Transverse colon (tissue), 4 donors: Measurements from ENCODE around the gene KRT84. TPM values are rescaled to one million over a fixed set of nuclear protein-coding genes. Genes with fewer than 3 reads are reported as not detected.

ENCODE experiments used
- DNase-seq: peaks from one replicate; pipeline ENCODE4 v3.0.0-alpha.2; 2019
- H3K27ac ChIP-seq, 4 donors: fragments of 200-600 bp; sonication (generic); 2 replicates each; pipeline ENCODE4 v1.5.1; 2016 to 2018; ENCODE audit warnings: inconsistent platforms in 4 of 4
- H3K27me3 ChIP-seq: fragments of 200-600 bp; sonication (generic); 2 replicates; pipeline ENCODE4 v1.5.1; 2017; ENCODE audit warnings: inconsistent platforms
- H3K36me3 ChIP-seq, 4 donors: fragments of 200-600 bp; sonication (generic); 2 replicates each; pipeline ENCODE4 v1.5.1; 2017 to 2019; ENCODE audit warnings: inconsistent platforms in 4 of 4
- H3K4me1 ChIP-seq, 4 donors: fragments of 200-600 bp; sonication (generic); 2 replicates each; pipeline ENCODE4 v1.5.1; 2017 to 2020; ENCODE audit warnings: inconsistent platforms in 4 of 4
- H3K4me3 ChIP-seq, 4 donors: fragments of 200-600 bp; sonication (generic); 1 replicate in 1 of 4; 2 replicates in 3 of 4; pipeline versions ENCODE4 v1.5.1 to v1.6.1; 2017 to 2019; ENCODE audit warnings: inconsistent platforms in 4 of 4
- H3K9me3 ChIP-seq, 2 donors: fragments of 200-600 bp; sonication (generic); 2 replicates each; pipeline ENCODE4 v1.5.1; 2017 to 2019; ENCODE audit warnings: inconsistent platforms in 2 of 2
- CTCF ChIP-seq, 5 experiments: fragments of 200-600 bp in 3 of 5; fragments of 450-650 bp in 2 of 5; sonication (generic) in 3 of 5; IDR thresholded peaks; 1 replicate in 2 of 5; 2 replicates in 3 of 5; pipeline ENCODE4 v1.5.1; 2016 to 2017; ENCODE audit warnings: antibody characterized with exemption in 5 of 5, inconsistent platforms in 3 of 5, mild to moderate bottlenecking in 2 of 5, moderate library complexity in 1 of 5
- EP300 ChIP-seq: sonication (generic); formaldehyde crosslinking; IDR thresholded peaks from one replicate; pipeline ENCODE4 v1.6.1; 2017; ENCODE audit warnings: antibody characterized with exemption, low read depth
- POLR2A ChIP-seq: fragments of 450-650 bp; IDR thresholded peaks from one replicate; pipeline ENCODE4 v1.6.1; 2016; ENCODE audit warnings: antibody characterized with exemption, mild to moderate bottlenecking, moderate library complexity
- POLR2AphosphoS5 ChIP-seq, 3 donors: sonication (generic); formaldehyde crosslinking; IDR thresholded peaks; one replicate each; pipeline ENCODE4 v1.6.1; 2016; ENCODE audit warnings: antibody characterized with exemption in 3 of 3
- WGBS, 2 donors: methylation state at CpG; one replicate each; pipeline ENCODE4 v1.1.5; 2018; ENCODE audit warnings: low coverage in 1 of 2; 5-methylcytosine and 5-hydroxymethylcytosine counted together
- in situ Hi-C, 4 donors: fragments of 200-750 bp; cut with MboI; loops; one replicate each; pipeline versions ENCODE4 v1.15.0 to v1.15.1; 2017; ENCODE audit warnings: low sequenced_read_pairs in 3 of 4, low pct_ligation_motif_present in 1 of 4, low pct_unique_long_range_greater_than_20kb in 1 of 4
- intact Hi-C: fragments of 100-400 bp; cut with DNase I; formaldehyde crosslinking; loops from one replicate; pipeline ENCODE4 v1.15.1; 2023; ENCODE audit warnings: low total_unique reads
- total RNA-seq, 4 donors: library from RNA; depleted of rRNA; stranded (reverse); fragments of >200 nt; gene quantifications; one replicate each; pipeline ENCODE4 v1.1.0, GENCODE V29; 2016

KRT84 gene
- total RNA-seq, 4 donors from 2014 or later: not detected

- intact Hi-C loops: no loop called here
- Histone ChIP-seq H3K4me3 (no peak overlapping the region), H3K27ac (no peak overlapping the region), H3K36me3 (no peaks in the 10 kb centered on the region), H3K9me3 (no peaks in the 10 kb centered on the region), H3K4me1 (no peaks in the 10 kb centered on the region), H3K27me3 (no peaks in the 10 kb centered on the region)
- WGBS, 2 donors: 82 to 90% methylated on average over 2 to 9 of the region's 9 CpGs
- DNase-seq: no peak
- in situ Hi-C loops: no loop called here
- TF ChIP-seq EP300 (no peak), POLR2A (no peak), POLR2AphosphoS5 (IDR thresholded peaks at IDR 0.05) (no peak), CTCF (IDR thresholded peaks at IDR 0.05) (no peak)
Measured at GRCh38 chr12:52400906-52401305, 15.5 kb upstream of the KRT84 start.

- no peaks in the 10 kb centered on the region for H3K4me1 ChIP-seq
- no peaks in the 10 kb centered on the region for H3K36me3 ChIP-seq
- DNase-seq: no peak
- intact Hi-C loops: no loop called here
- H3K4me3 ChIP-seq: no peak overlapping the region
- no peaks in the 10 kb centered on the region for H3K27me3 ChIP-seq
- H3K9me3 ChIP-seq: no peaks in the 10 kb centered on the region
- H3K27ac ChIP-seq: no peak overlapping the region
- TF ChIP-seq POLR2AphosphoS5 (IDR thresholded peaks at IDR 0.05) (no peak), CTCF (IDR thresholded peaks at IDR 0.05) (no peak), POLR2A (no peak), EP300 (no peak)
- in situ Hi-C loops: loop anchor here (10.0 to 25.0 kb wide), 3 partner anchors 105 to 588 kb away; no protein-coding TSS in a partner anchor
- WGBS, 2 donors: 89% methylated on average over 16 of the region's 16 CpGs; no CpG with 5 or more reads in 1 of the 2 donors
Measured at GRCh38 chr12:52399756-52400155, 14.3 kb upstream of the KRT84 start.

- Histone ChIP-seq H3K9me3 (no peaks in the 10 kb centered on the region), H3K4me3 (no peak overlapping the region), H3K36me3 (no peaks in the 10 kb centered on the region), H3K27me3 (no peaks in the 10 kb centered on the region), H3K27ac (no peak overlapping the region), H3K4me1 (no peaks in the 10 kb centered on the region)
- intact Hi-C loops: no loop called here
- TF ChIP-seq POLR2A (no peak), EP300 (no peak), POLR2AphosphoS5 (IDR thresholded peaks at IDR 0.05) (no peak), CTCF (IDR thresholded peaks at IDR 0.05) (no peak)
- in situ Hi-C loops: loop anchor here (10.0 to 25.0 kb wide), 3 partner anchors 107 to 589 kb away; no protein-coding TSS in a partner anchor
- DNase-seq: no peak
- 78 to 86% methylated on average over 1 of the region's 1 CpG for WGBS, 2 donors
Measured at GRCh38 chr12:52398176-52398575, 12.7 kb upstream of the KRT84 start.

GRCh38 chr12:52396656-52397055 lies 11.2 kb upstream of the KRT84 start:
- intact Hi-C loops: no loop called here
- no peaks in the 10 kb centered on the region for H3K36me3 ChIP-seq
- no peaks in the 10 kb centered on the region for H3K27me3 ChIP-seq
- DNase-seq: no peak
- TF ChIP-seq POLR2AphosphoS5 (IDR thresholded peaks at IDR 0.05) (no peak), POLR2A (no peak), EP300 (no peak), CTCF (IDR thresholded peaks at IDR 0.05) (no peak)
- 71 to 84% methylated on average over 2 to 8 of the region's 8 CpGs for WGBS, 2 donors
- peaks cover 0 to 3% (median 0%) of the 10 kb centered on the region in 4 donors for H3K4me1 ChIP-seq
- in situ Hi-C loops: loop anchor here (10.0 to 25.0 kb wide), 3 partner anchors 108 to 591 kb away; no protein-coding TSS in a partner anchor
- no peak overlapping the region for H3K4me3 ChIP-seq
- H3K9me3 ChIP-seq: no peaks in the 10 kb centered on the region
- no peak overlapping the region for H3K27ac ChIP-seq
